ENCODE data around the gene ELP1.
"Not testable (repeated sequence)": the region's sequence is repeated elsewhere in the genome, so short reads cannot be mapped to it uniquely, and the experiment has no call there.

The ELP1 gene

GRCh38 chr9:108850293-108850897, 83.5 kb downstream of the ELP1 start:
- Histone ChIP-seq H3K27me3 (ENCODE audit: insufficient read depth, low read length, poor library complexity) (no peaks in the 10 kb centered on the region), H2AFZ (ENCODE audit: low read depth, low read length) (no peak overlapping the region), H3K79me2 (ENCODE audit: insufficient read depth, low read length) (no peaks in the 10 kb centered on the region), H3K27ac (ENCODE audit: low read length) (no peak overlapping the region), H3K9ac (ENCODE audit: low read depth, low read length) (no peak overlapping the region), H3K36me3 (ENCODE audit: insufficient read depth, low read length) (no peaks in the 10 kb centered on the region), H3K4me1 (ENCODE audit: insufficient read depth, low read length) (no peaks in the 10 kb centered on the region), H4K20me1 (ENCODE audit: insufficient read depth, low read length) (no peaks in the 10 kb centered on the region), H3K9me3 (ENCODE audit: insufficient read depth, low read length, severe bottlenecking) (no peaks in the 10 kb centered on the region), H3K4me3 (ENCODE audit: low read depth in 1 of 2, low read length in 2 of 2) (no peak overlapping the region), H3K4me2 (ENCODE audit: insufficient read depth, low read length) (no peak overlapping the region)
- peak; percentile 49 for TF ChIP-seq CTCF (IDR thresholded peaks at IDR 0.05; ENCODE audit: borderline replicate concordance, extremely low read depth, low read length, poor library complexity, severe bottlenecking)
- TF ChIP-seq EZH2 (IDR thresholded peaks at IDR 0.05; ENCODE audit: borderline replicate concordance, low read depth, low read length, severe bottlenecking) = no peak
- no peak for DNase-seq
- ATAC-seq (ENCODE audit: insufficient read depth, low read depth) = no peak

GRCh38 chr9:108848296-108848695, 85.6 kb downstream of the ELP1 start:
- ATAC-seq (ENCODE audit: insufficient read depth, low read depth); H3K36me3 ChIP-seq (ENCODE audit: insufficient read depth, low read length); H3K27ac ChIP-seq (ENCODE audit: low read length): not testable (repeated sequence)

GRCh38 chr9:108845947-108846346, 88.0 kb downstream of the ELP1 start:
- Histone ChIP-seq H4K20me1 (ENCODE audit: insufficient read depth, low read length) (no peaks in the 10 kb centered on the region), H3K4me2 (ENCODE audit: insufficient read depth, low read length) (no peak overlapping the region), H3K4me3 (ENCODE audit: low read depth in 1 of 2, low read length in 2 of 2) (no peak overlapping the region), H3K79me2 (ENCODE audit: insufficient read depth, low read length) (no peaks in the 10 kb centered on the region), H3K27ac (ENCODE audit: low read length) (no peak overlapping the region), H3K9ac (ENCODE audit: low read depth, low read length) (no peak overlapping the region), H2AFZ (ENCODE audit: low read depth, low read length) (no peak overlapping the region), H3K36me3 (ENCODE audit: insufficient read depth, low read length) (no peaks in the 10 kb centered on the region), H3K27me3 (ENCODE audit: insufficient read depth, low read length, poor library complexity) (peaks cover 4% of the 10 kb centered on the region), H3K9me3 (ENCODE audit: insufficient read depth, low read length, severe bottlenecking) (no peaks in the 10 kb centered on the region), H3K4me1 (ENCODE audit: insufficient read depth, low read length) (no peaks in the 10 kb centered on the region)
- DNase-seq (no peak), ATAC-seq (ENCODE audit: insufficient read depth, low read depth) (no peak)
- TF ChIP-seq CTCF (IDR thresholded peaks at IDR 0.05; ENCODE audit: borderline replicate concordance, extremely low read depth, low read length, poor library complexity, severe bottlenecking) (no peak), EZH2 (IDR thresholded peaks at IDR 0.05; ENCODE audit: borderline replicate concordance, low read depth, low read length, severe bottlenecking) (no peak)

More at GRCh38 chr9:108848296-108848695, 85.6 kb downstream of the ELP1 start:
- H3K4me2 ChIP-seq (ENCODE audit: insufficient read depth, low read length); H3K9me3 ChIP-seq (ENCODE audit: insufficient read depth, low read length, severe bottlenecking); H3K79me2 ChIP-seq (ENCODE audit: insufficient read depth, low read length); H3K4me1 ChIP-seq (ENCODE audit: insufficient read depth, low read length); H2AFZ ChIP-seq (ENCODE audit: low read depth, low read length); H4K20me1 ChIP-seq (ENCODE audit: insufficient read depth, low read length); H3K27me3 ChIP-seq (ENCODE audit: insufficient read depth, low read length, poor library complexity); H3K9ac ChIP-seq (ENCODE audit: low read depth, low read length); H3K4me3 ChIP-seq (ENCODE audit: low read depth in 1 of 2, low read length in 2 of 2); DNase-seq: not testable (repeated sequence)

GRCh38 chr9:108845507-108845906, 88.4 kb downstream of the ELP1 start:
- Histone ChIP-seq H3K79me2 (ENCODE audit: insufficient read depth, low read length) (no peaks in the 10 kb centered on the region), H4K20me1 (ENCODE audit: insufficient read depth, low read length) (no peaks in the 10 kb centered on the region), H3K27ac (ENCODE audit: low read length) (no peak overlapping the region), H2AFZ (ENCODE audit: low read depth, low read length) (no peak overlapping the region), H3K4me1 (ENCODE audit: insufficient read depth, low read length) (no peaks in the 10 kb centered on the region), H3K27me3 (ENCODE audit: insufficient read depth, low read length, poor library complexity) (peaks cover 4% of the 10 kb centered on the region), H3K4me3 (ENCODE audit: low read depth in 1 of 2, low read length in 2 of 2) (no peak overlapping the region), H3K4me2 (ENCODE audit: insufficient read depth, low read length) (no peak overlapping the region), H3K36me3 (ENCODE audit: insufficient read depth, low read length) (no peaks in the 10 kb centered on the region), H3K9ac (ENCODE audit: low read depth, low read length) (no peak overlapping the region), H3K9me3 (ENCODE audit: insufficient read depth, low read length, severe bottlenecking) (no peaks in the 10 kb centered on the region)
- TF ChIP-seq EZH2 (IDR thresholded peaks at IDR 0.05; ENCODE audit: borderline replicate concordance, low read depth, low read length, severe bottlenecking) = no peak
- TF ChIP-seq CTCF (IDR thresholded peaks at IDR 0.05; ENCODE audit: borderline replicate concordance, extremely low read depth, low read length, poor library complexity, severe bottlenecking) = no peak
- ATAC-seq (ENCODE audit: insufficient read depth, low read depth) = no peak
- DNase-seq = no peak

All from DND-41 (cell line).